ENCODE data around the gene BTD. TPM values are rescaled to one million over a fixed set of nuclear protein-coding genes. Genes with fewer than 3 reads are reported as not detected.
A peak's percentile ranks its signal among the peaks of the same experiment; 100 is the strongest.

Gene BTD
- total RNA-seq, 1 donor from 2014 or later, result 13.5 TPM

DNA sequence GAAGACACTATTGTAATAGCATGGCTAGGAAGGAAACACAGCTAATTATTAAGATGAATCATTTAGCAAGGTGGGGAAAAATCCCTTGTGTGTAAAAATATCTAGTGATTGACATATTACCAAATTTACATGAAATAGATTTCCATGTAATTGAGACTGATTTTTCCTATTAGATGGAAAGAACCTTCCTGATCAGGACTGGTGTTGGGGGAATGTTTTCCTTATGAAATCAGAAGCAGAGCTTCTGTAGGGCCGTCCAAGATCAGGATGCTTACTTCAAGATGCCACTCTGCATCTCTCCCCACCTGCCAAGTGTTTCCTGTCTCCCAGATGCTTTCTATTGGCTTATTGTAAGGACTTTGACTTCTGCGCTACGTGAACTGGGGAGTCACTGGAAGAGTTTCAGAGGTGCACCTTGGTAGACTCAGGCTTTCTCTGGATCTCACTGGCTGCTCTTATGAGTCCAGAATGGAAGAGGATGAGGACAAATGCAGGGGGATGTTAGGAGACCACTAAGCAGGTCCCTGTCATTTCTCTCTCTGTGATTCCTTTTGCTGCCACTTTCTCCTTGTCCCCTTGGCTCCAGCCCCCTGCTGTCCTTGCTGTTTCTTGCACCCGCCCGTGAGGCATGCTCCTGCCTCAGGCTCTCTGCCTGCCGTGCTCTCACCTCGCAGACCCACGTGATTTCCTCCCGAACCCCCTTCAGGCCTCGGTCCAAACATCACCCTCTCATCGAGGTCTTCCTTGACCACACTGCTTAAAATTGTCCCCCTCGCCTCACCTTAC lies 30.1 kb downstream of the BTD start:
- ATAC-seq, result no peak
- no peak for DNase-seq (ENCODE audit: missing footprints)
- intact Hi-C loops (cut with DNase I), result loop anchor here (2.0 to 10.0 kb wide), 3 partner anchors 46 to 613 kb away; no protein-coding TSS in a partner anchor

DNA sequence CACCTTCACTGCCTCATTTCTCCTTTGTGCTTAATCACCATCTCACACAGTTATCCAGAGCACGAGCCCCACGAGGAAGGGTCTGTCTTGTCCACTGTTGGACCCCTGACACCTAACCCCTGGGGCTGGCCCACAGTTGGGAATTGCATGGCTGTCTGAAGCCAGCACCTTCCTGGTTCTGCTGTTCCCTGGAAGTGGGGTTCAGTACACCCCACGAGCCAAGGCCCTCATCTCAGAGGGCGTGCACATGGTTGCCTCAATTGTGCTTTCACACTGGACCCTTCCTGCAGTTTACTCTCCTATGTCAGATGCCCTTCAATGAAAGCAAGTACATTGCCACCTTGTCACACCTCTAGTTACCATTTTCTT lies 30.7 kb downstream of the BTD start:
- ATAC-seq (no peak), DNase-seq (ENCODE audit: missing footprints) (no peak)
- intact Hi-C loops (cut with DNase I), result loop anchor here (5.0 to 10.0 kb wide), 2 partner anchors 45 to 613 kb away; no protein-coding TSS in a partner anchor

DNA sequence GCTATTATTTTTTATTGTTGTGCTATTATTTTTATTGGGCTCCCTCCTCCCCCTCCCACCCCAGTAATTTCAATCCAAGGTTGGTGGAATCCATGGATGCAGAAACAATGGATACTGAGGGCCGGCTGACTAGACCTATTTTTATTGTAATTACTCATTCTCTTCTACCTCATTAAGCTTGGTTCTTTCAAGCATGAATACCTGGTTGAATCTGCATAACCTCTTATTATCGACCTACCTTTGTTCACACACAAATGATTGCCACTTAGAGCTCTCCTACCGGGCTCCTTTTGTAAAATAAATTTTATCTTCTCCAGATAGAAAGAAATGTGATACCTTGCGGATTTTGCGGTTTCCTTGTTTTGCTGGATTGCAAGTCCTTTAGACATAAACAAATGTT lies 31.6 kb downstream of the BTD start:
- DNase-seq (ENCODE audit: missing footprints), result no peak
- intact Hi-C loops (cut with DNase I), result loop anchor here (5.0 to 10.0 kb wide), 2 partner anchors 44 to 612 kb away; no protein-coding TSS in a partner anchor

DNA sequence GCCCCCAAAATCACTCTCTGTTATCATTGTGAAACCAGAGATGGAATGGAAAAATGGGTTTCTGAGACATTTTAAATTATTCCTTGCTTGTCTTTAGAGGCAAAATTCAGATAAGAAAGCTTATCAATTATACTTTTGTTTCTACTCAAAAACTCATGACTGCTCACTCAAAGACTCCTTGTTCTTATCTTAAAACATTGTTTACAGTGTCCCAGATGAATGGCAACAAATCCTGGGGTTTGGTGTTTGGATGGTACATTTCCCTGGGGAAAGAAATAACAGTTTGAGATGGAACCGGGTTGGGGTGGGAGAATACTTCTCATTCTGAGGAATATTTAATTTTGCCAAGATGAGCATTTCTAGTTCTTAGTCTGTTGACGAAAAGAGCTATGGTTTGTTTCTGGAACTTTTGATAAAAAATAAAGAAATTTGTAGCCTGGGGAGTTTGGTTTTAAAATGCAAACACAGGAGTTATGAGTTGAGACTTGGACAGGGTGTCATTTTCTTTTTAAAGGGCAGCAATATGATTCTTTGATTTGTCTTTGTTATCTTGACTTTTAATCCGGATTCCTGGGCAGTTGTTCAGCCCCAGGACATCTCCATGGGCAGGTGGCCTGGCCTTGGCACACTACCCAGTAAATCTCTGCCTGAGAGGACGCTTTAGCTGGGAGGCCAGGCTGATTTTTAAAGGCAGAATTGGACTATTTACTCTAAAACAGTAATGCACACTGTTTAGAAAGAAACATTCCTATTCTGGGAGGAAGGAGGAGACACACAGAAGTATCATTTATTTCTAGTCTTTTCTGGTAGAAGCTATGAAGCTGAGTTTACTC lies 32.4 kb downstream of the BTD start:
- no peak for DNase-seq (ENCODE audit: missing footprints)
- ATAC-seq, result no peak
- intact Hi-C loops (cut with DNase I), result loop anchor here (5.0 to 10.0 kb wide), 2 partner anchors 43 to 611 kb away; no protein-coding TSS in a partner anchor

More for the DNA sequence above, 31.6 kb downstream of the BTD start:
- no peak for ATAC-seq

DNA sequence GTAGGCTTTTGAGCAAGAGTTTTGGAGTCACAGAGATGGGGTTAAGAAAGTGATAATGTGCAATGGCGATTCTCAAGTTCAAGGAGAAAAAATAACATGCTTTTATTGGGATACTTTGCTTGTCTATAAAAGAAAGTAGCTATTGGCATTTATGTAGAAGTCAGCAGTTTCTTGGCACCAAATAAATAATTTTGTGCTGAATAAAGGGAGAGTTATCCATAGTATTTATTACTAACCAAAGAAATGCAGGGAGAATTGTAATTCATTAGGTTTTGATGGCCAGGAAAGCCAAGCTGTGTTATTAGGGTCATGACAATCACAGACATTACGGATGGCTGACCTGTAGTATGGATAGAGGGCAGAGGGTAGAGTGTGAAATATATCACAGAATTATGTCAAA lies 33.1 kb downstream of the BTD start:
- ATAC-seq, result no peak
- intact Hi-C loops (cut with DNase I), result loop anchor here (5.0 to 10.0 kb wide), 2 partner anchors 43 to 610 kb away; no protein-coding TSS in a partner anchor
- no peak for DNase-seq (ENCODE audit: missing footprints)

DNA sequence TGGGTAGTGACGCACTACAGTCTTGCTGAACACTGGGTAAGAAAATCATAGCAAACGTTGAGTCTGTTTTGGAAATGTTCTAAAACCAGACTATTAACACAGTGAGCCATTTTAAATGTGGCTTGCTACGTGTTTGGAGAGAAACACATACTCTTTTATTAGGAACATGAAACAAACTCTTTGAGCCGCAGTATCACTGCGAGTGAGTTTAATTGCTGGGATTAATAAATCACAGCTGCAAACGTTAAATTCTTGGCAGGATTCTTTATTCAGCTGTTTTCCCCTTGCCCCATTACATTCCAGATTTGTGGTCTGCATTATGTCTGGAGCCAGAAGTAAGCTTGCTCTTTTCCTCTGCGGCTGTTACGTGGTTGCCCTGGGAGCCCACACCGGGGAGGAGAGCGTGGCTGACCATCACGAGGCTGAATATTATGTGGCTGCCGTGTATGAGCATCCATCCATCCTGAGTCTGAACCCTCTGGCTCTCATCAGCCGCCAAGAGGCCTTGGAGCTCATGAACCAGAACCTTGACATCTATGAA lies 33.6 kb downstream of the BTD start:
- intact Hi-C loops (cut with DNase I), result loop anchor here (10.0 kb wide), 1 partner anchor 610 kb away; no protein-coding TSS in a partner anchor
- ATAC-seq (no peak), DNase-seq (ENCODE audit: missing footprints) (no peak)

DNA sequence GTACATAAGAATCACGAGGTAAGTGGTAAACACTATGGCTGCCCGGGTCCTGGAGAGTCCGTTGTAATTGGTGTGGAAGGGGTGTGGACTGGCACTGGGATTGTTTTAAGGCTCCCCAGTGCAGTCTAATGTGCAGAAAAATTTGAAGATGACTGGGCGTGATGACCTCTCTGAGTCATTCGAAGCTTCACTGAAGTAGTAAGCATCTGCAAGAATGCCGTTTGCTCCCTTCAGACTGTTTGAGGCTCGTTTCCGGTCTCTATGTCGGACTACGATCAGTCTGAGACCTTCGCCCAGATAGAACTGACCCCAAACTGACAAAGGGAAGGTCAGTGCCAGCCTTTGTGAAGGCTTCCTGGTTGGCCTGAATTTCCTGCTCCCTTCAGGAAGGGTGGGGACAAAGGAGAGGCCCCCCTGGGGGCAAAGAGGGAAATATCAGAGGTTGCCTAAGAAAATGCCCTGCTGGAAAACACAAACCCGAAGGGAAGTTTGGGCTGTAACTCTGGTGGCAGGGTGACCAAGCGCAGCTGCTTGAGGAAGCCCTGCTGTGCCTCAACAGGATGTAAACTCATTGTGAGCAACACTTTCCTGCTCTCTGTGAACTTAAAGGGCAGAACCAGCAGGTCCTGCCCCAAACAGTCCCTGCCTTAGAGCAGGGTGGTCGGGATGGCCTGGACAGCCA lies 34.6 kb downstream of the BTD start:
- intact Hi-C loops (cut with DNase I), result loop anchor here (10.0 kb wide), 1 partner anchor 609 kb away; no protein-coding TSS in a partner anchor
- peak; percentile 45 for ATAC-seq
- DNase-seq (ENCODE audit: missing footprints), result no peak

DNA sequence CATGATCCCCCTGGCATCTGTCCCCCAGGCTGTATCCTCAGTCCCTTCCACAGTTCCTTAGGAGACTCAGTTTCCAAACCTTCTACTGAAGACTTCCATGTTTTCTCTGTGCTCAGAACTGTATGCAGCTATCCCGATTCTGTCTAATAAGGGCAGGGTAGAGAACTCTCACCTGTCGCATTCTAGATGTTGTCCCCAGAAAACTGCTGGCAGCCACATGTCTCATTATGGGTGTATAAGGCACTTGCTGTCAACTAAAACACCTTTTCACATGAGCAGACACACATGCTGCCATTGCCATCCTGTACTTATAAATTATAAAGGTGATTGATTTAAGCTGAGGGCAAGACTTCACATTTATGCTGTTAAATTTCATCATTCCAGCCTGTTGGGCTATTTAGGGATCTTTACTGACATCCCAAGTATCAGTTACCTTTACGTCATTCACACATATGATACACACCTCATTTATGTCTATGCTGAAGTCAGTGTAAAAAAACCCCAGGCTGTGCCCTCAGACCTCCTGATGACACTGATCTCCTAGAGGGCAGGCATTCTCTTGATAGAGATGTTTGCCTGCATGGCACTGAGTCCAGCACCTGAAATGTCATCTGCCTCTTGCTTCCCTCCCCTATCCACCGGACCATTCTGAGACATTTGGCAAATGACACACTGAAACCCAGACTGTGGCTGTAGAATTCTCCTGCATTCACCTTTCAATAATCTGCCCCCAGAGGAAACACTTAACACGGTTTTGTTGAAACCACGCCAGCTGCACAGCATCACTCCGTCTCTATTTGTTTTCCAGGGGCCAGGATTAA lies 35.8 kb downstream of the BTD start:
- DNase-seq (ENCODE audit: missing footprints), result no peak
- ATAC-seq, result no peak
- intact Hi-C loops (cut with DNase I), result loop anchor here (10.0 kb wide), 1 partner anchor 607 kb away; no protein-coding TSS in a partner anchor

DNA sequence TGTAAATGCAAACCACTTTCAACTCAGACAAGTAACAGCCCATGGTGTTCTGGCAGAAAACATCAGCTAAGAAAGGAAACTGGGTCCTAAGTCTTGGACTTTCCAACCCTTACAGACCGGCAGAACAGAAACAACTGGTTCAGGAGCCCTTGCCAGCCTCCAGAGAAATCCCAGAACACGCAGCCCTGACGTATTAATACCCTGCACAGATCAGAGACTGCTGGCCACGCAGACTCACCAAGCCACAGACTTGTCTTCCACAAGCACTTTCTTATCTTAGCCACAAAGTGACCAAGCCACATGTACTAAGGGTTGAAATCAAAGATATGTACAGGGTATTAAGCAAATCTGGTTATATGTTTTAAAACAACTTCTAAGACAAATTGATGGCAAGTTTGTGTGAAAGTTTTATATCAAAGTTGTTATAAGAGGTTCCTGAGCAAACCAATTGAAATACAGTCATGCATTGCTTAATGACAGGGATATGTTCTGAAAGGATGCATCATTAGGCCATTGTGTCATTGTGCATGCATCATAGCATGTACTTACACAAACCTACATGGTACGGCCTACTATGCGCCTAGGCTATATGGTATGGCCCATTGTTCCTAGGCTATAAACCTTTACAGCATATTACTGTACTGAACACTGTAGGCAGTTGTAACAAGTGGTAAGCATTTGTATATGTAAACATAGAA lies 36.8 kb downstream of the BTD start:
- ATAC-seq, result no peak
- no peak for DNase-seq (ENCODE audit: missing footprints)
- intact Hi-C loops (cut with DNase I), result loop anchor here (10.0 kb wide), 1 partner anchor 606 kb away; no protein-coding TSS in a partner anchor

DNA sequence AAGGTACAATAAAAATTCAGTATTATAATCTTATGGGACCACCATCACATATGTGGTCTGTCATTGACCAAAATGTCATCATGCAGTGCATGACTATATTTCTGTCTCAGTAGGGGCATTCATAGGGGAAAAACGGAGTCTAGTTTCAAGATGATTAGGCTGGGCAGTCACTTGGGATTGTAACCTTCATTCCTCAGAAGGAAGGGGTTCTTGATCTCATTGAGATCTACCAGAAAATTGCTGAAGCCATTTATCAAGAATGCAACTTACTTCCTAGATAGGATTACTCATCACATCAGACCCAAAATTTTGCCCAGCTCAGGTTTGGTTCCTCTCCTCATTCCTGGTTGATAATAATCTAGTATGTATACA lies 37.3 kb downstream of the BTD start:
- ATAC-seq, result no peak
- intact Hi-C loops (cut with DNase I), result loop anchor here (10.0 kb wide), 1 partner anchor 606 kb away; no protein-coding TSS in a partner anchor
- no peak for DNase-seq (ENCODE audit: missing footprints)

DNA sequence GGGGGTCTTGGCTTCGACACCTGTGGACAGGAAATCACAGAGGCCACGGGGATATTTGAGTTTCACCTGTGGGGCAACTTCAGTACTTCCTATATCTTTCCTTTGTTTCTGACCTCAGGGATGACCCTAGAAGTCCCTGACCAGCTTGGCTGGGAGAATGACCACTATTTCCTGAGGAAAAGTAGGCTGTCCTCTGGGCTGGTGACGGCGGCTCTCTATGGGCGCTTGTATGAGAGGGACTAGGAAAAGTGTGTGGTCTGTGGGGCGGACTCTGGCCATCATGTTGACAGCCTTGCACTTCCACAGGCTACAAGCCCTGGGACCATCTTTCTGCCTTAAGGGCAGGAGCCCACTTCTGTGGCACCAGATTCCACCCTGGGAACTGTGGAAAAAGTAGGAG lies 43.7 kb downstream of the BTD start:
- DNase-seq (ENCODE audit: missing footprints), result no peak
- intact Hi-C loops (cut with DNase I), result no loop called here
- ATAC-seq, result no peak

DNA sequence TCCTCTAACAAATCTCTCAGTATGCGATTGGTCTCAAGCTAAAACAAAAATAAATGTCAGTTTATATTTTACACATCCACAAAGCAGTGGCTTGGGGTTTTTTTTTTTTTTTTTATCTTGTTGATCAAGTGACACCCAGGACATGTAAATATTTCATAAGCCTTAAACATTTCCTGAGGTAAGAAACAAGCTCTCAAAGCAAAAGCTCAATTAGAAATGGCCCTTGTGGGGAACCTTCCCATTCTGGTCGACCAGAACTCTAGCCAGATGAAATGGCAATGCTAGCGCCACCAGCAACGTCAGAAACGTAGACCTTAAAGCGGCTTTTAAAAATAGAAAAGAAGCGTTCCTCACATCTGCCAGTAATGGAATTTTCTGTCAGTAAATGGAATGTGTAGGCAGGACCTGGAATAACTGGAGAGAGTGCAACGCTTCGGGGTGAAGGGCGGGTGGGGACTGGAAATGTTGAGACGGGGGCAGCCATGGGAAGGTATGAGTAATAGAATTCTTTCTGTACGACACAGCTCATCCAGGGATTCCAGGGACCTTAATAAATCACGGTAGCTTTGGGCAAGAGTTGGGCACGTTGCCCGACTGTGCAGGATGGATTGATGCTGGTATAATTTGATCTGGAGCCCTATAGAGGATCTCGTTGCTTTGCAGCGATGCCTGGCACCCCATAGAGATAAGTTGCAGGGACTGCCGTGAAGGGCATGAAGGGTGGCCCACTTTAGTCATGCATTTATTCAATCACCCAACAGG lies 44.4 kb downstream of the BTD start:
- intact Hi-C loops (cut with DNase I), result no loop called here
- no peak for DNase-seq (ENCODE audit: missing footprints)
- no peak for ATAC-seq

DNA sequence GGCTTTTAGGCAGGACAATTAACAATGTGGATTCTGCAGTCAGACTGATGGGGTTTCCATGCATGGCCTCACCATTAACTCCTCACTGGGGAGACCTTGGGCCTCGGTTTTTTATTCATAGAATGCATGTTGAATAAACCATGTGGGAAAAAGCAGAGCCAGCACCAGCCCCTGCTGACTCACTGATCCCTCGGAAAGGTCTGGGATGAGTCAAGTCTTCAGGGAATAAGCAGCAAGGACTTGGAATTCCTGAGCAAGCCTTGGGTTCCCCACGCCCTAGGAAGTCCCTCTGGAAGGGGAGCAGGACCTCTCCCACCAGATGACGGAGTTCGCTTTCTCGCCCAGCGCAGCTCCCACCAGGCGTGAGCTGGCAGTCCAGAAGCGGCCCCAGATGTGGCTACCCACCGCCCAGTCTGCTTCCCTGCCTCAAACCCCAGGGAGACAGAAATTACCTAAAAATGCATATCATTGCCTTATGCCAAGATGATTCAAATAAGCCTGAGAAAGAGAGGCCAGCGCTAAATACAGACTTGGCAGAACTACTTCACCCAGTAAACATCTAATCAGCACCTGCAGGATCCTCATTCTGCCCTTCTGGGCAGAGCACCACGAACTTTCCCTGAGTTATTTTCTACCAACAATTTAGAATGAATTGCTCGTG lies 45.4 kb downstream of the BTD start:
- intact Hi-C loops (cut with DNase I), result no loop called here
- ATAC-seq (peak; percentile 50), DNase-seq (ENCODE audit: missing footprints) (no peak)

DNA sequence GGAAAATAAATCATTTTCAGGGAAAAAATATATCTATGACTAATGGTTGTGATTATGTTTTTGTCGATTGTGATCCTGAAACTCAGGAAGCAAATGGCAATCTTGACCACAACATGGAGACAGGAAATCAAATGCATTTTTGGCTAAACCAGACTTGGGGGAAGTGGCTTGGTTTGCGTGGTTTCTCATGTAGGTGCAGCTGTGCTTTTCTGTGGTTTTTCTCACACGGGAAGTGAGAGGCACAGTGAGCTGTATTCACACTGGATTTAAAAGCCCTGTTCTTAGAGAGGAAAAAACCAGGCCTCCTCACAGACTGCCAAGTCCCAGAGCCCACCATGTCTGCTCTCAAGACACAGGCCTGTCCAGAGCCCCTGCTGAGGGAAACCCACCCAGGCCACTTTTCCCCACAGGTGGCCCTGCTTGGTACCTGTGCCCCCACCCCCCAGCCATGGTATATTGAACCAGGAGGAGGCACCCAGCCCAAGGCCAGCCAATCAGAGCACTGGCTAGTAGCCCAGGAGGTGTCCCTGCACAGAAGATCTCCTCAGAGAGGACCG lies 46.1 kb downstream of the BTD start:
- DNase-seq (ENCODE audit: missing footprints) (no peak), ATAC-seq (peak; percentile 15)
- intact Hi-C loops (cut with DNase I), result no loop called here

DNA sequence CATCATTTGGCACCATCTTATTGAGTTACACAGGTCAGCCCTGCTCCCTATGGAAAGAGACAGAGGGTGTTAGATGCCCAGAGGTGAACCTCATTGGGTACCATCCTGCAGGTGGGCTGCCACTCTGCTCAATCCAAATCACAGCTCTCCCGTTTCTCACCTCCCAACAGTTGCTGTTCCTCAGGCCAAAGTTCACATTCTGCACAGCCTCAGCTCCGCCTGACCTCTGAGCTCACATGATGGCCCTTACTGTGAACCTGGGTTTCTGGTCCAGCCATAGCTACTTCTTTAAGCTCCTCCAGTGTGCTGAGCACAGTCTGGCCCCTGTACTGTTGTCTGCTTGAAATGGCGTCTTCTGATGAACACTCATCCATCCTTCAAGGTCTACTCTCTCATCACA lies 47.8 kb downstream of the BTD start:
- intact Hi-C loops (cut with DNase I), result no loop called here
- no peak for DNase-seq (ENCODE audit: missing footprints)
- no peak for ATAC-seq

DNA sequence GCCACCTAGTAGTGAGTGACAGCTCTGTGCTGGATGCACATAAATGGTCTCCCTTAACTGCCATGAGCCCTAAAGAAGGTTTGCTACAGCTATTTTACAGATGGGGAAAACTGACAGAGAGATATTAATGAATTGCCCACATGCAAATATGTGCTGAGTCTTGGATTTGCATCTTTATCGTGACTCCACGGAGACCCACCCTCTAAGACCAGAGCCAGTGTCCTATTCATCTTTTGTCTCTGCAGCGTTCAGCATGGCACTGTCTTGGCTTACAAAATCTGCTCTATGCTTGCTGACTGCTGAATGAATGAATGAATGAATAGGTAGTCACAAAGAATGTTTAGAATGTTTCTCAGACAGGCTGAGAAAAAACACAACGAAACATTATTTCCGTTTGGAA lies 48.3 kb downstream of the BTD start:
- no peak for DNase-seq (ENCODE audit: missing footprints)
- ATAC-seq, result no peak
- intact Hi-C loops (cut with DNase I), result no loop called here
